WTC11 (cell line): ENCODE data around the gene SLC25A6.

Experiments
- ATF3 ChIP-seq: sonication (generic); formaldehyde crosslinking; conservative IDR thresholded peaks from 2 replicates; pipeline ENCODE4 v1.8.1; 2022; ENCODE audit warnings: mild to moderate bottlenecking, missing genetic modification reagents
- CREM ChIP-seq: sonication (generic); formaldehyde crosslinking; IDR thresholded peaks from 2 replicates; pipeline ENCODE4 v1.8.1; 2022; ENCODE audit warnings: mild to moderate bottlenecking, missing genetic modification reagents, moderate library complexity
- ELF4 ChIP-seq: sonication (generic); formaldehyde crosslinking; IDR thresholded peaks from 2 replicates; pipeline ENCODE4 v1.8.1; 2022; ENCODE audit warnings: low read depth, mild to moderate bottlenecking, moderate library complexity, missing genetic modification reagents
- JUN ChIP-seq: sonication (generic); formaldehyde crosslinking; IDR thresholded peaks from 2 replicates; pipeline ENCODE4 v1.8.0; 2023; ENCODE audit warnings: mild to moderate bottlenecking, missing genetic modification reagents
- SP1 ChIP-seq: sonication (generic); formaldehyde crosslinking; conservative IDR thresholded peaks from 2 replicates; pipeline ENCODE4 v1.8.1; 2022; ENCODE audit warnings: missing genetic modification reagents
- STAT6 ChIP-seq: sonication (generic); formaldehyde crosslinking; conservative IDR thresholded peaks from 2 replicates; pipeline ENCODE4 v1.8.1; 2023; ENCODE audit warnings: mild to moderate bottlenecking, low read depth, missing genetic modification reagents, moderate library complexity
- ZBTB43 ChIP-seq: sonication (generic); formaldehyde crosslinking; IDR thresholded peaks from 2 replicates; pipeline ENCODE4 v1.8.1; 2023; ENCODE audit warnings: mild to moderate bottlenecking, missing genetic modification reagents
- ZNF232 ChIP-seq: sonication (generic); formaldehyde crosslinking; IDR thresholded peaks from 2 replicates; pipeline ENCODE4 v1.8.0; 2022; ENCODE audit warnings: mild to moderate bottlenecking, missing genetic modification reagents
- ZNF263 ChIP-seq: sonication (generic); formaldehyde crosslinking; IDR thresholded peaks from 2 replicates; pipeline ENCODE4 v1.8.1; 2022; ENCODE audit warnings: low read depth, mild to moderate bottlenecking, moderate library complexity, missing genetic modification reagents
- TF ChIP-seq, protein P1 (sequence below): fragments of 200-600 bp; IDR thresholded peaks from 2 replicates; pipeline ENCODE4 v1.8.0; 2022; ENCODE audit warnings: antibody characterized with exemption
- TF ChIP-seq, protein P2 (sequence below): sonication (generic); formaldehyde crosslinking; IDR thresholded peaks from 2 replicates; pipeline ENCODE4 v1.8.0; 2022; ENCODE audit warnings: mild to moderate bottlenecking, missing genetic modification reagents
- TF ChIP-seq, protein P3 (sequence below): sonication (generic); formaldehyde crosslinking; IDR thresholded peaks from 2 replicates; pipeline ENCODE4 v1.8.0; 2022; ENCODE audit warnings: mild to moderate bottlenecking, missing genetic modification reagents

DNA sequence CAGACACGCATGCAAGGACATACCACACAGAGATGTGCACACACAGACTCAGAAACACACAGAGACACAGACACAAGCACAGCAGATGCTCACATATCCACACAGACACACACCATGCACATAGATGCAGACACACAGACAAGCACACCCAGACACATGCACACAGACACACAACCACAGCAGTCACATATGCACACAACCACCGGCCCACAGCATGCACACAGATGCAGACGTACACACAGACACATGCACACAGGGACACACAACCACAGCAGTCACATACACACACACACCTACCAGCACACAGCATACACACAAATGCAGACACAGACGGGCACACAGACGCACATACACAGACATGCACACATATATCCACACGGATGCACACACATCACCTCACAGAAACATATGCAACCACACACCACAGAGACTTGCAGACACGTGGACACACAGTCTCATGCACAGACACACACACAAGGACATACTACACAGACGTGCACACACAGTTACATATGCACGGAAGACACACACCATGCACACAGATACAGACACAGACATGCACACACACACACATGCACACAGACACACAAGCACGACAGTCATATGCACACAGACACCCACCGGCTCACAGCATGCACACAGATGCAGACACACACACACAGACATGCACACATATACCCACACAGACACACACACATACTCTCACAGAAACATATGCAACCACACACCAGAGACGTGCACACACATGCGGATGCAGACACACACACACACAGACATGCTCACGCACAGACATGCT, 25.2 kb upstream of the SLC25A6 start:
- TF ChIP-seq, protein P1, sequence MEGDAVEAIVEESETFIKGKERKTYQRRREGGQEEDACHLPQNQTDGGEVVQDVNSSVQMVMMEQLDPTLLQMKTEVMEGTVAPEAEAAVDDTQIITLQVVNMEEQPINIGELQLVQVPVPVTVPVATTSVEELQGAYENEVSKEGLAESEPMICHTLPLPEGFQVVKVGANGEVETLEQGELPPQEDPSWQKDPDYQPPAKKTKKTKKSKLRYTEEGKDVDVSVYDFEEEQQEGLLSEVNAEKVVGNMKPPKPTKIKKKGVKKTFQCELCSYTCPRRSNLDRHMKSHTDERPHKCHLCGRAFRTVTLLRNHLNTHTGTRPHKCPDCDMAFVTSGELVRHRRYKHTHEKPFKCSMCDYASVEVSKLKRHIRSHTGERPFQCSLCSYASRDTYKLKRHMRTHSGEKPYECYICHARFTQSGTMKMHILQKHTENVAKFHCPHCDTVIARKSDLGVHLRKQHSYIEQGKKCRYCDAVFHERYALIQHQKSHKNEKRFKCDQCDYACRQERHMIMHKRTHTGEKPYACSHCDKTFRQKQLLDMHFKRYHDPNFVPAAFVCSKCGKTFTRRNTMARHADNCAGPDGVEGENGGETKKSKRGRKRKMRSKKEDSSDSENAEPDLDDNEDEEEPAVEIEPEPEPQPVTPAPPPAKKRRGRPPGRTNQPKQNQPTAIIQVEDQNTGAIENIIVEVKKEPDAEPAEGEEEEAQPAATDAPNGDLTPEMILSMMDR: no peak
- TF ChIP-seq, protein P2, sequence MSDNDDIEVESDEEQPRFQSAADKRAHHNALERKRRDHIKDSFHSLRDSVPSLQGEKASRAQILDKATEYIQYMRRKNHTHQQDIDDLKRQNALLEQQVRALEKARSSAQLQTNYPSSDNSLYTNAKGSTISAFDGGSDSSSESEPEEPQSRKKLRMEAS (CRISPR knock-in tag): no peak
- no peak for TF ChIP-seq CREM
- no peak for TF ChIP-seq ZNF263 (CRISPR knock-in tag)
- no peak for TF ChIP-seq JUN
- no peak for TF ChIP-seq ZBTB43 (CRISPR knock-in tag)
- TF ChIP-seq, protein P3, sequence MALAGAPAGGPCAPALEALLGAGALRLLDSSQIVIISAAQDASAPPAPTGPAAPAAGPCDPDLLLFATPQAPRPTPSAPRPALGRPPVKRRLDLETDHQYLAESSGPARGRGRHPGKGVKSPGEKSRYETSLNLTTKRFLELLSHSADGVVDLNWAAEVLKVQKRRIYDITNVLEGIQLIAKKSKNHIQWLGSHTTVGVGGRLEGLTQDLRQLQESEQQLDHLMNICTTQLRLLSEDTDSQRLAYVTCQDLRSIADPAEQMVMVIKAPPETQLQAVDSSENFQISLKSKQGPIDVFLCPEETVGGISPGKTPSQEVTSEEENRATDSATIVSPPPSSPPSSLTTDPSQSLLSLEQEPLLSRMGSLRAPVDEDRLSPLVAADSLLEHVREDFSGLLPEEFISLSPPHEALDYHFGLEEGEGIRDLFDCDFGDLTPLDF (CRISPR knock-in tag): no peak
- no peak for TF ChIP-seq ZNF232
- TF ChIP-seq STAT6 (CRISPR knock-in tag): no peak
- TF ChIP-seq ATF3 (CRISPR knock-in tag): no peak
- TF ChIP-seq ELF4 (CRISPR knock-in tag): no peak
- TF ChIP-seq SP1 (CRISPR knock-in tag): no peak
